Measurements from ENCODE around the gene DYRK1A. TPM values are rescaled to one million over a fixed set of nuclear protein-coding genes. Genes with fewer than 3 reads are reported as not detected.

The DYRK1A gene
- total and polyA plus RNA-seq, 10 of the 15 experiments (the other 5 are each of a cell fraction or from before 2014, with no cell fraction given) = 2.4 to 68.6 (median 30.7) TPM

GRCh38 chr21:37346841-37347430, 19.6 kb upstream of the DYRK1A start (continued):
- no peak for TF ChIP-seq CEBPZ (IDR thresholded peaks at IDR 0.05; ENCODE audit: low read depth, low read length)
- TF ChIP-seq LARP7 (IDR thresholded peaks at IDR 0.05) = no peak
- TF ChIP-seq, protein P1, sequence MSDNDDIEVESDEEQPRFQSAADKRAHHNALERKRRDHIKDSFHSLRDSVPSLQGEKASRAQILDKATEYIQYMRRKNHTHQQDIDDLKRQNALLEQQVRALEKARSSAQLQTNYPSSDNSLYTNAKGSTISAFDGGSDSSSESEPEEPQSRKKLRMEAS (IDR thresholded peaks at IDR 0.05; ENCODE audit: low read depth, low read length) = no peak
- no peak for TF ChIP-seq TCF12 (IDR thresholded peaks at IDR 0.05; ENCODE audit: low read depth, low read length)
- TF ChIP-seq SKIL (IDR thresholded peaks at IDR 0.05; ENCODE audit: low read depth, poor library complexity, severe bottlenecking) = no peak
- TF ChIP-seq, protein P2, sequence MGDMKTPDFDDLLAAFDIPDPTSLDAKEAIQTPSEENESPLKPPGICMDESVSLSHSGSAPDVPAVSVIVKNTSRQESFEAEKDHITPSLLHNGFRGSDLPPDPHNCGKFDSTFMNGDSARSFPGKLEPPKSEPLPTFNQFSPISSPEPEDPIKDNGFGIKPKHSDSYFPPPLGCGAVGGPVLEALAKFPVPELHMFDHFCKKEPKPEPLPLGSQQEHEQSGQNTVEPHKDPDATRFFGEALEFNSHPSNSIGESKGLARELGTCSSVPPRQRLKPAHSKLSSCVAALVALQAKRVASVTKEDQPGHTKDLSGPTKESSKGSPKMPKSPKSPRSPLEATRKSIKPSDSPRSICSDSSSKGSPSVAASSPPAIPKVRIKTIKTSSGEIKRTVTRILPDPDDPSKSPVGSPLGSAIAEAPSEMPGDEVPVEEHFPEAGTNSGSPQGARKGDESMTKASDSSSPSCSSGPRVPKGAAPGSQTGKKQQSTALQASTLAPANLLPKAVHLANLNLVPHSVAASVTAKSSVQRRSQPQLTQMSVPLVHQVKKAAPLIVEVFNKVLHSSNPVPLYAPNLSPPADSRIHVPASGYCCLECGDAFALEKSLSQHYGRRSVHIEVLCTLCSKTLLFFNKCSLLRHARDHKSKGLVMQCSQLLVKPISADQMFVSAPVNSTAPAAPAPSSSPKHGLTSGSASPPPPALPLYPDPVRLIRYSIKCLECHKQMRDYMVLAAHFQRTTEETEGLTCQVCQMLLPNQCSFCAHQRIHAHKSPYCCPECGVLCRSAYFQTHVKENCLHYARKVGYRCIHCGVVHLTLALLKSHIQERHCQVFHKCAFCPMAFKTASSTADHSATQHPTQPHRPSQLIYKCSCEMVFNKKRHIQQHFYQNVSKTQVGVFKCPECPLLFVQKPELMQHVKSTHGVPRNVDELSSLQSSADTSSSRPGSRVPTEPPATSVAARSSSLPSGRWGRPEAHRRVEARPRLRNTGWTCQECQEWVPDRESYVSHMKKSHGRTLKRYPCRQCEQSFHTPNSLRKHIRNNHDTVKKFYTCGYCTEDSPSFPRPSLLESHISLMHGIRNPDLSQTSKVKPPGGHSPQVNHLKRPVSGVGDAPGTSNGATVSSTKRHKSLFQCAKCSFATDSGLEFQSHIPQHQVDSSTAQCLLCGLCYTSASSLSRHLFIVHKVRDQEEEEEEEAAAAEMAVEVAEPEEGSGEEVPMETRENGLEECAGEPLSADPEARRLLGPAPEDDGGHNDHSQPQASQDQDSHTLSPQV (IDR thresholded peaks at IDR 0.05) = no peak
- TF ChIP-seq SPI1 (IDR thresholded peaks at IDR 0.05; ENCODE audit: borderline replicate concordance, insufficient read depth, low read depth, low read length) = no peak
- TF ChIP-seq RAD51 (IDR thresholded peaks at IDR 0.05) = no peak
- no peak for TF ChIP-seq EGR1 (IDR thresholded peaks at IDR 0.05; ENCODE audit: borderline replicate concordance in 1 of 2, low read depth in 2 of 2, low read length in 2 of 2)
- TF ChIP-seq HDAC6 (IDR thresholded peaks at IDR 0.05; ENCODE audit: unreplicated experiment) = no peak

Measured in GM12878 (cell line).